IMR-90 (cell line): ENCODE measurements around the gene APOC1. TPM values are rescaled to one million over a fixed set of nuclear protein-coding genes. Genes with fewer than 3 reads are reported as not detected.

ENCODE experiments used
- ATAC-seq: fragments of 200-7000 bp; cut with Tn5 transposase; 2 replicates; pipeline ENCODE4 v1.9.1; 2020; ENCODE audit warnings: low read depth, mild to moderate bottlenecking, moderate library complexity
- BruUV-seq: library from RNA; stranded (reverse); fragments of 400-500 nt; replicated peaks from 2 replicates; lab custom pipeline; 2021; lab: Mats Ljungman, UMichigan
- CTCF ChIA-PET: fragments of 300-600 bp; formaldehyde crosslinking; extraction: SDS; loops from one replicate; lab custom pipeline; 2021; ENCODE audit warnings: antibody characterized with exemption; lab: Yijun Ruan, JAX
- POLR2A ChIA-PET: fragments of 300-600 bp; sonication (Branson Sonifier 250); formaldehyde crosslinking; loops from one replicate; lab custom pipeline; 2022; ENCODE audit warnings: antibody characterized with exemption; ENCODE audit not compliant: unreplicated experiment; lab: Charles Lee
- DNase-seq: peaks from one replicate; pipeline ENCODE4 v3.0.0; 2013
- H2AFZ ChIP-seq: replicated peaks from 2 replicates; pipeline ENCODE3; 2013; ENCODE audit warnings: low read length, mild to moderate bottlenecking; ENCODE audit not compliant: poor library complexity
- H2AK5ac ChIP-seq: 2 replicates; pipeline ENCODE4 v1.6.1; 2013; ENCODE audit warnings: low read depth, low read length, inconsistent platforms
- H2AK9ac ChIP-seq: replicated peaks from 2 replicates; pipeline ENCODE3; 2013; ENCODE audit warnings: mild to moderate bottlenecking, low read depth, low read length, moderate library complexity; ENCODE audit not compliant: poor library complexity
- H2BK120ac ChIP-seq: 2 replicates; pipeline ENCODE4 v1.6.1; 2013; ENCODE audit warnings: low read depth, low read length, inconsistent platforms
- H2BK15ac ChIP-seq: 3 replicates; pipeline ENCODE4 v1.6.1; 2013; ENCODE audit warnings: low read depth, low read length, inconsistent platforms
- H2BK20ac ChIP-seq: 2 replicates; pipeline ENCODE4 v1.6.1; 2013; ENCODE audit warnings: low read depth, mild to moderate bottlenecking, inconsistent platforms, low read length, moderate library complexity
- H2BK5ac ChIP-seq: 2 replicates; pipeline ENCODE4 v1.6.1; 2013; ENCODE audit warnings: mild to moderate bottlenecking, low read depth, low read length, inconsistent platforms; ENCODE audit not compliant: poor library complexity, severe bottlenecking
- H3K14ac ChIP-seq: replicated peaks from 2 replicates; pipeline ENCODE4 v1.6.1; 2013; ENCODE audit warnings: low read depth, low read length, inconsistent platforms
- H3K18ac ChIP-seq: 2 replicates; pipeline ENCODE4 v1.6.1; 2013; ENCODE audit warnings: low read depth, low read length, control low read depth
- H3K23ac ChIP-seq: 2 replicates; pipeline ENCODE4 v1.6.1; 2013; ENCODE audit warnings: low read depth, low read length, inconsistent platforms
- H3K27ac ChIP-seq: 2 replicates; pipeline ENCODE4 v1.5.1; 2013; ENCODE audit warnings: mild to moderate bottlenecking, control low read depth, low read length; ENCODE audit not compliant: insufficient read depth
- H3K27me3 ChIP-seq: 2 replicates; pipeline ENCODE4 v1.6.1; 2013; ENCODE audit warnings: low read length; ENCODE audit not compliant: control insufficient read depth, insufficient read depth
- H3K36me3 ChIP-seq: 2 replicates; pipeline ENCODE4 v1.6.1; 2013; ENCODE audit warnings: low read length, mixed read lengths; ENCODE audit not compliant: control insufficient read depth, insufficient read depth
- H3K4ac ChIP-seq: 2 replicates; pipeline ENCODE4 v1.6.1; 2013; ENCODE audit warnings: low read depth, low read length, inconsistent platforms
- H3K4me1 ChIP-seq: 2 replicates; pipeline ENCODE4 v1.6.1; 2013; ENCODE audit warnings: low read length, mixed read lengths; ENCODE audit not compliant: control insufficient read depth, insufficient read depth
- H3K4me2 ChIP-seq: 2 replicates; pipeline ENCODE4 v1.6.1; 2013; ENCODE audit warnings: low read depth, mild to moderate bottlenecking, control low read depth, low read length, moderate library complexity
- H3K4me3 ChIP-seq: 2 replicates; pipeline ENCODE4 v1.5.1; 2013; ENCODE audit warnings: low read depth, mild to moderate bottlenecking, control low read depth, low read length, moderate library complexity; ENCODE audit not compliant: insufficient read depth
- H3K56ac ChIP-seq: 2 replicates; pipeline ENCODE4 v1.6.1; 2013; ENCODE audit warnings: low read length, inconsistent platforms; ENCODE audit not compliant: insufficient read depth; ENCODE audit errors: extremely low read depth
- H3K79me1 ChIP-seq, 2 experiments: 2 replicates each; pipeline ENCODE4 v1.6.1; 2013; ENCODE audit warnings: low read length in 2 of 2, inconsistent platforms in 1 of 2, low read depth in 1 of 2
- H3K9ac ChIP-seq: 2 replicates; pipeline ENCODE4 v1.6.1; 2013; ENCODE audit warnings: low read depth, low read length, control low read depth
- H3K9me1 ChIP-seq: 2 replicates; pipeline ENCODE4 v1.6.1; 2013; ENCODE audit warnings: low read length, inconsistent platforms; ENCODE audit not compliant: insufficient read depth
- H3K9me3 ChIP-seq: 2 replicates; pipeline ENCODE4 v1.6.1; 2013; ENCODE audit warnings: low read length; ENCODE audit not compliant: control insufficient read depth, insufficient read depth
- H4K20me1 ChIP-seq: 2 replicates; pipeline ENCODE4 v1.6.1; 2013; ENCODE audit warnings: low read length, inconsistent platforms; ENCODE audit not compliant: insufficient read depth
- H4K5ac ChIP-seq: 2 replicates; pipeline ENCODE4 v1.6.1; 2013; ENCODE audit warnings: mild to moderate bottlenecking, low read depth, low read length, control low read depth
- H4K8ac ChIP-seq, 2 experiments: 2 replicates each; pipeline ENCODE4 v1.6.1; 2013; ENCODE audit warnings: low read depth in 2 of 2, low read length in 2 of 2, control low read depth in 1 of 2, inconsistent platforms in 1 of 2
- H4K91ac ChIP-seq: 2 replicates; pipeline ENCODE4 v1.6.1; 2013; ENCODE audit warnings: low read depth, low read length, inconsistent platforms; ENCODE audit not compliant: insufficient read depth
- RAD21 ChIP-seq: IDR thresholded peaks from 2 replicates; pipeline ENCODE4 v1.6.1; 2012; ENCODE audit warnings: low read length, improper control_type of control experiment
- WGBS, 2 experiments: methylation state at CpG; one replicate each; pipeline versions ENCODE4 v1.1.5 to v1.1.7; 2013; ENCODE audit warnings: missing lambda C conversion rate in 2 of 2; ENCODE audit not compliant: insufficient read length in 1 of 2; ENCODE audit errors: extremely low coverage in 2 of 2; 5-methylcytosine and 5-hydroxymethylcytosine counted together
- dilution Hi-C: fragments of 300-500 bp; cut with HindIII; formaldehyde crosslinking; loops from one replicate; pipeline ENCODE4 v1.14.3; 2018; ENCODE audit warnings: low sequenced_read_pairs; ENCODE audit not compliant: unreplicated experiment
- in situ Hi-C: fragments of 300-500 bp; cut with MboI; formaldehyde crosslinking; loops from 3 replicates; pipeline ENCODE4 v1.14.3; 2019; ENCODE audit warnings: low sequenced_read_pairs, inconsistent platforms, mixed read lengths
- intact Hi-C: fragments of 100-400 bp; cut with micrococcal nuclease; formaldehyde crosslinking; loops from 2 replicates; pipeline ENCODE4 v1.10.0; 2022
- polyA plus RNA-seq, 3 experiments: library from polyadenylated mRNA; depleted of rRNA; stranded (reverse); fragments of >200 nt; gene quantifications; 2 replicates each; pipeline ENCODE4 v1.2.3, GENCODE V29; 2012; ENCODE audit warnings: low replicate concordance in 1 of 3
- total RNA-seq: library from RNA; depleted of rRNA; stranded (reverse); fragments of >200 nt; gene quantifications from 2 replicates; pipeline ENCODE4 v1.2.3, GENCODE V29; 2012

The APOC1 gene
- total and polyA plus RNA-seq, 2 of the 4 experiments (the other 2 are of a cell fraction), result 1.1 TPM; not detected in 1

- ATAC-seq (no peak), DNase-seq (no peak)
- H3K27me3 ChIP-seq, result no peaks in the 10 kb centered on the region
- H3K56ac ChIP-seq, result no peak overlapping the region
- WGBS, 2 experiments, result 92% methylated on average over 4 of the region's 6 CpGs; no CpG with 5 or more reads in 1 of the 2 experiments
- H2BK5ac ChIP-seq, result no peak overlapping the region
- H4K5ac ChIP-seq, result no peak overlapping the region
- no peaks in the 10 kb centered on the region for H4K20me1 ChIP-seq
- no peak overlapping the region for H3K23ac ChIP-seq
- no peak overlapping the region for H2BK20ac ChIP-seq
- H2BK15ac ChIP-seq, result no peak overlapping the region
- no peak overlapping the region for H2AK9ac ChIP-seq
- H3K9me3 ChIP-seq, result no peaks in the 10 kb centered on the region
- no peak overlapping the region for H3K27ac ChIP-seq
- H4K91ac ChIP-seq, result no peak overlapping the region
- intact Hi-C loops (no loop called here), dilution Hi-C loops (no loop called here), in situ Hi-C loops (no loop called here)
- 0 out of 2 replicates have a peak, but pooled peaks cover 1% of the 10 kb centered on the region for H3K4me1 ChIP-seq
- no peak overlapping the region for H2BK120ac ChIP-seq
- BruUV-seq, result no TSS peak
- no peak overlapping the region for H3K4me3 ChIP-seq
- ChIA-PET POLR2A (no interaction called here), CTCF (no interaction called here)
- no peak overlapping the region for H4K8ac ChIP-seq
- no peak overlapping the region for H2AFZ ChIP-seq
- no peak overlapping the region for H3K18ac ChIP-seq
- no peak overlapping the region for H2AK5ac ChIP-seq
- H3K14ac ChIP-seq, result no peak overlapping the region
- peaks cover 8 to 21% of the 10 kb centered on the region in 2 experiments; a peak in 3 of 4 replicates for H3K79me1 ChIP-seq
- TF ChIP-seq RAD21, result no peak
- H3K36me3 ChIP-seq, result peaks cover 34% of the 10 kb centered on the region
- H3K4ac ChIP-seq, result no peak overlapping the region
- H3K9me1 ChIP-seq, result peaks cover 11% of the 10 kb centered on the region
- H3K9ac ChIP-seq, result no peak overlapping the region
- H3K4me2 ChIP-seq, result no peak overlapping the region
These were observed 28.3 kb upstream of the APOC1 start for GRCh38 chr19:44886141-44886540.
